Endothelial cell of umbilical vein (primary cell): Measurements from ENCODE around the gene MYOZ3. TPM values are rescaled to one million over a fixed set of nuclear protein-coding genes. Genes with fewer than 3 reads are reported as not detected.

Source experiments
- BruUV-seq: library from RNA; stranded (reverse); fragments of 400-500 nt; replicated peaks from 2 replicates; lab custom pipeline; 2021; lab: Mats Ljungman, UMichigan
- CTCF ChIA-PET: fragments of 300-600, 350-600 bp; sonication (Branson Sonifier 250); formaldehyde crosslinking; loops from one replicate; lab custom pipeline; 2021; ENCODE audit warnings: antibody characterized with exemption, inconsistent platforms; lab: Charles Lee
- POLR2A ChIA-PET: fragments of 300-600, 350-600 bp; sonication (Branson Sonifier 250); formaldehyde crosslinking; loops from one replicate; lab custom pipeline; 2021; ENCODE audit warnings: antibody characterized with exemption, inconsistent platforms; lab: Charles Lee
- DNase-seq: peaks from one replicate; pipeline ENCODE4 v3.0.0-alpha.2; 2011; ENCODE audit warnings: low read depth, low spot score
- FAIRE-seq: peaks from 2 replicates; lab custom pipeline; 2011; peaks lifted over from hg19 to GRCh38; lab: Jason Lieb, UNC
- H2AFZ ChIP-seq: 2 replicates; pipeline ENCODE4 v1.6.0; 2012; ENCODE audit warnings: low read depth, low read length, control low read depth, inconsistent platforms
- H3K27ac ChIP-seq: 2 replicates; pipeline ENCODE4 v1.5.1; 2011; ENCODE audit warnings: low read depth, mild to moderate bottlenecking, control low read depth, low read length, moderate library complexity; ENCODE audit not compliant: insufficient read depth
- H3K27me3 ChIP-seq, 2 experiments: 2 replicates each; pipeline versions ENCODE4 v1.6.0 to v1.6.1; 2011; ENCODE audit warnings: low read length in 2 of 2, mixed read lengths in 1 of 2; ENCODE audit not compliant: control insufficient read depth in 2 of 2, insufficient read depth in 2 of 2
- H3K36me3 ChIP-seq, 2 experiments: 2 replicates in 1 of 2; 3 replicates in 1 of 2; pipeline ENCODE4 v1.5.1; 2011; ENCODE audit warnings: low read length in 2 of 2, mild to moderate bottlenecking in 1 of 2, moderate library complexity in 1 of 2; ENCODE audit not compliant: control insufficient read depth in 2 of 2, insufficient read depth in 2 of 2; ENCODE audit errors: extremely low read depth in 1 of 2
- H3K4me1 ChIP-seq: 3 replicates; pipeline ENCODE4 v1.5.1; 2011; ENCODE audit warnings: mild to moderate bottlenecking, low read length; ENCODE audit not compliant: control insufficient read depth, insufficient read depth; ENCODE audit errors: extremely low read depth
- H3K4me2 ChIP-seq: 2 replicates; pipeline ENCODE4 v1.6.1; 2011; ENCODE audit warnings: low read length, control low read depth, mixed read lengths; ENCODE audit not compliant: insufficient read depth
- H3K4me3 ChIP-seq, 3 experiments: fragments of 200-600 bp in 1 of 3; sonication (generic), shearing (Covaris generic) in 1 of 3; replicated peaks in 1 of 3; 2 replicates each; pipeline ENCODE4 v1.5.1; 2011 to 2016; ENCODE audit warnings: control low read depth in 3 of 3, low read length in 3 of 3, mild to moderate bottlenecking in 2 of 3, inconsistent platforms in 1 of 3, low read depth in 1 of 3, moderate library complexity in 1 of 3; ENCODE audit not compliant: insufficient read depth in 1 of 3
- H3K79me2 ChIP-seq: 2 replicates; pipeline ENCODE4 v1.6.0; 2012; ENCODE audit warnings: low read length, inconsistent platforms; ENCODE audit not compliant: control insufficient read depth, insufficient read depth
- H3K9ac ChIP-seq: replicated peaks from 2 replicates; pipeline ENCODE3; 2011; ENCODE audit warnings: low read length, control low read depth; ENCODE audit not compliant: insufficient read depth; ENCODE audit errors: extremely low read depth
- H3K9me1 ChIP-seq: replicated peaks from 3 replicates; pipeline ENCODE4 v1.6.0; 2011; ENCODE audit warnings: mild to moderate bottlenecking, low read length; ENCODE audit not compliant: control insufficient read depth, insufficient read depth; ENCODE audit errors: extremely low read depth
- H3K9me3 ChIP-seq: replicated peaks from 2 replicates; pipeline ENCODE4 v1.5.1; 2012; ENCODE audit warnings: low read length, inconsistent platforms; ENCODE audit not compliant: control insufficient read depth, insufficient read depth
- H4K20me1 ChIP-seq: replicated peaks from 2 replicates; pipeline ENCODE3; 2011; ENCODE audit warnings: mild to moderate bottlenecking, low read length; ENCODE audit not compliant: control insufficient read depth, insufficient read depth; ENCODE audit errors: extremely low read depth
- EZH2 ChIP-seq: IDR thresholded peaks from 2 replicates; pipeline ENCODE4 v1.6.1; 2012; ENCODE audit warnings: borderline replicate concordance, low read depth, mild to moderate bottlenecking, moderate library complexity, low read length, inconsistent platforms; ENCODE audit not compliant: severe bottlenecking
- FOS ChIP-seq: IDR thresholded peaks from 2 replicates; pipeline ENCODE4 v1.6.1; 2011; ENCODE audit warnings: mild to moderate bottlenecking, low read length, moderate library complexity, borderline replicate concordance; ENCODE audit not compliant: insufficient read depth
- GATA2 ChIP-seq: IDR thresholded peaks from 2 replicates; pipeline ENCODE4 v1.7.0; 2011; ENCODE audit warnings: low read depth, mild to moderate bottlenecking, moderate library complexity, mixed read lengths, low read length; ENCODE audit not compliant: insufficient read length, insufficient read depth
- JUN ChIP-seq: IDR thresholded peaks from 2 replicates; pipeline ENCODE4 v1.6.1; 2011; ENCODE audit warnings: borderline replicate concordance, low read depth; ENCODE audit not compliant: insufficient read length, insufficient read depth
- MYC ChIP-seq: IDR thresholded peaks from one replicate; pipeline ENCODE4 v1.6.1; 2011; ENCODE audit warnings: mild to moderate bottlenecking, low read depth, low read length
- POLR2A ChIP-seq: IDR thresholded peaks from 2 replicates; pipeline ENCODE4 v1.6.1; 2012; ENCODE audit warnings: low read depth, mild to moderate bottlenecking, control low read depth, low read length
- POLR2AphosphoS5 ChIP-seq: IDR thresholded peaks from 2 replicates; pipeline ENCODE4 v1.6.1; 2012; ENCODE audit warnings: low read depth, mild to moderate bottlenecking, control low read depth, low read length, moderate library complexity; ENCODE audit not compliant: insufficient read depth
- dilution Hi-C: fragments of 300-500 bp; cut with MboI; formaldehyde crosslinking; loops from one replicate; pipeline ENCODE4 v1.15.0; 2019; ENCODE audit warnings: low sequenced_read_pairs; ENCODE audit not compliant: extremely low pct_ligation_motif_present
- intact Hi-C: fragments of 100-400 bp; cut with micrococcal nuclease; formaldehyde crosslinking; loops from one replicate; pipeline ENCODE4 v1.10.0; 2022
- polyA plus RNA-seq, 4 experiments: library from polyadenylated mRNA; depleted of rRNA in 3 of 4; stranded (reverse) in 3 of 4; unstranded in 1 of 4; fragments of >200 nt; gene quantifications; 2 replicates each; pipeline versions ENCODE4 v1.2.1 to v1.2.3, GENCODE V29; 2011 to 2012; ENCODE audit warnings: missing spikeins in 1 of 4
- total RNA-seq: library from RNA; stranded (reverse); gene quantifications from 2 replicates; pipeline ENCODE4 v1.2.3, GENCODE V29; 2021
- TF ChIP-seq, protein P1 (sequence below), 2 donors: IDR thresholded peaks; 1 replicate in 1 of 2; 2 replicates in 1 of 2; pipeline ENCODE4 v1.5.1; 2011; ENCODE audit warnings: low read length in 2 of 2, mild to moderate bottlenecking in 2 of 2, moderate library complexity in 2 of 2, control low read depth in 1 of 2, inconsistent platforms in 1 of 2, low read depth in 1 of 2; ENCODE audit not compliant: insufficient read depth in 1 of 2; ENCODE audit errors: extremely low read depth in 1 of 2
- TF ChIP-seq, protein P2 (sequence below): IDR thresholded peaks from 2 replicates; pipeline ENCODE4 v1.6.1; 2011; ENCODE audit not compliant: insufficient read depth, insufficient read length

MYOZ3 gene
- total and polyA plus RNA-seq, 2 donors (not counting 3 experiments of a cell fraction or from before 2014, with no cell fraction given): 0.43 to 1.1 TPM

DNA sequence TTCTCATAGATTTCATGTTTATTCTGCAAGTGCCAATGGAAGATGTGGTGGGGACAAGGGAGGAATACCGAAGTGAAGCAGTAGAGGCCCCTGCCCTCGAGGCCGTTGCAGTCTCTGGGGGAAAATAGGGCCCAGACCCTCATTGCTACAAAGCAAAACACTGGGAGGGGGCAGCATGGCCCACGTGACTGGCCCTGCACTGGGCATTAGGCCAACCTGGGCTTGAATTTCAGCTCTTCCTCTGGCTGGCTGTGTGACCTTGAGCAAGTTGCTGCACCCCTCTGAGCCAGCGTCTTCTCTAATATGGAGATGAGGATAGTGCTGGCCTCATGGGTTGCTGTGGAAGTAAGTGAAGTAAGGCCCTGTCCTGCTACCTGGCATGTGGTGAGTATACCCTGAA lies 21.3 kb upstream of the MYOZ3 start:
- Histone ChIP-seq H4K20me1 (no peaks in the 10 kb centered on the region), H3K27ac (peak overlapping the region; percentile 98), H2AFZ (no peak overlapping the region), H3K9ac (peak overlapping the region; percentile 98), H3K36me3 (peaks cover 0 to 5% of the 10 kb centered on the region in 2 experiments), H3K27me3 (no peaks in the 10 kb centered on the region), H3K4me2 (peak overlapping the region; percentile 78), H3K79me2 (peaks cover 28% of the 10 kb centered on the region), H3K9me3 (no peaks in the 10 kb centered on the region), H3K4me3 (peak overlapping the region in 2 of 3 experiments; percentile 60 to 73), H3K9me1 (no peaks in the 10 kb centered on the region), H3K4me1 (peaks cover 75% of the 10 kb centered on the region)
- no TSS peak for BruUV-seq
- ChIA-PET POLR2A (interaction anchor here (1.0 kb wide), 1 partner anchor 50 kb away, joined by 4 read pairs; no protein-coding TSS in a partner anchor), CTCF (interaction anchor here (0.8 to 6.8 kb wide), 7 partner anchors 14 to 122 kb away, joined by 3 to 52 read pairs (median 6); no protein-coding TSS in a partner anchor)
- DNase-seq (peak; percentile 43), FAIRE-seq (no peak)
- dilution Hi-C loops (no loop called here), intact Hi-C loops (loop anchor here (1.0 to 2.0 kb wide), 2 partner anchors 125 to 189 kb away; no protein-coding TSS in a partner anchor)
- TF ChIP-seq, protein P1, sequence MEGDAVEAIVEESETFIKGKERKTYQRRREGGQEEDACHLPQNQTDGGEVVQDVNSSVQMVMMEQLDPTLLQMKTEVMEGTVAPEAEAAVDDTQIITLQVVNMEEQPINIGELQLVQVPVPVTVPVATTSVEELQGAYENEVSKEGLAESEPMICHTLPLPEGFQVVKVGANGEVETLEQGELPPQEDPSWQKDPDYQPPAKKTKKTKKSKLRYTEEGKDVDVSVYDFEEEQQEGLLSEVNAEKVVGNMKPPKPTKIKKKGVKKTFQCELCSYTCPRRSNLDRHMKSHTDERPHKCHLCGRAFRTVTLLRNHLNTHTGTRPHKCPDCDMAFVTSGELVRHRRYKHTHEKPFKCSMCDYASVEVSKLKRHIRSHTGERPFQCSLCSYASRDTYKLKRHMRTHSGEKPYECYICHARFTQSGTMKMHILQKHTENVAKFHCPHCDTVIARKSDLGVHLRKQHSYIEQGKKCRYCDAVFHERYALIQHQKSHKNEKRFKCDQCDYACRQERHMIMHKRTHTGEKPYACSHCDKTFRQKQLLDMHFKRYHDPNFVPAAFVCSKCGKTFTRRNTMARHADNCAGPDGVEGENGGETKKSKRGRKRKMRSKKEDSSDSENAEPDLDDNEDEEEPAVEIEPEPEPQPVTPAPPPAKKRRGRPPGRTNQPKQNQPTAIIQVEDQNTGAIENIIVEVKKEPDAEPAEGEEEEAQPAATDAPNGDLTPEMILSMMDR (IDR thresholded peaks at IDR 0.05; ENCODE audit: extremely low read depth in 1 of 2, insufficient read depth in 1 of 2, low read depth in 1 of 2, low read length in 2 of 2): no peak
- TF ChIP-seq GATA2 (no peak), POLR2A (no peak), MYC (no peak), FOS (no peak), EZH2 (no peak), JUN (no peak), POLR2AphosphoS5 (no peak)
- TF ChIP-seq, protein P2, sequence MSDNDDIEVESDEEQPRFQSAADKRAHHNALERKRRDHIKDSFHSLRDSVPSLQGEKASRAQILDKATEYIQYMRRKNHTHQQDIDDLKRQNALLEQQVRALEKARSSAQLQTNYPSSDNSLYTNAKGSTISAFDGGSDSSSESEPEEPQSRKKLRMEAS: no peak
